HG03159 (cell line): ENCODE measurements around the gene UNC5B.
"Not testable (repeated sequence)": the region's sequence is repeated elsewhere in the genome, so short reads cannot be mapped to it uniquely, and the experiment has no call there.

Experiments used
- ATAC-seq: cut with Tn5 transposase; IDR thresholded peaks from one replicate; pipeline ENCODE4 v1.9.1; 2021; ENCODE audit warnings: mild to moderate bottlenecking, moderate library complexity; ENCODE audit not compliant: unreplicated experiment

Gene UNC5B

DNA sequence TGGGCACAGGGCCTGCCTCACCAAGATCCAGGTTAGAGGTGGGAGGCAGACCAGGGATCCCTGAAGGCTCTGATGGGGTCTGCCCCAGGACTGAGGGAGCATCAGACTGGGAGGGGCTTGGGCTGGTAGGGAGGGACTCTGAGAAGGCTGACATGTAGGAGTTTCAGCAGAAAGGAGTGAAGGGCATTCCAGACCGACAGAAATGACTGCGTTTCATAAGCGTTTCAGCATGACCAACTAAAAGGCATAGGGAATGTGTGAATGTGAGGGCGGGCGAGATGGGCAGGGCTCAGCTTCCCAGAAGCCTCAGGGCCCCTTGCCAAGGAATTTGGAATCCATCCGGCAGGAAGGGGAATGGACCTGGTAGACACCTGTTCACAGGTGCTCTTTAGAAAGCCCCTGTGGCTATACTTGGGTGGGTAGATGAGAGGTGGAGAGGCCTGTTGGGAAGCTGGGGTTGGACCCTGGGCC is 81.8 kb downstream of the UNC5B start:
- no peak for ATAC-seq

DNA sequence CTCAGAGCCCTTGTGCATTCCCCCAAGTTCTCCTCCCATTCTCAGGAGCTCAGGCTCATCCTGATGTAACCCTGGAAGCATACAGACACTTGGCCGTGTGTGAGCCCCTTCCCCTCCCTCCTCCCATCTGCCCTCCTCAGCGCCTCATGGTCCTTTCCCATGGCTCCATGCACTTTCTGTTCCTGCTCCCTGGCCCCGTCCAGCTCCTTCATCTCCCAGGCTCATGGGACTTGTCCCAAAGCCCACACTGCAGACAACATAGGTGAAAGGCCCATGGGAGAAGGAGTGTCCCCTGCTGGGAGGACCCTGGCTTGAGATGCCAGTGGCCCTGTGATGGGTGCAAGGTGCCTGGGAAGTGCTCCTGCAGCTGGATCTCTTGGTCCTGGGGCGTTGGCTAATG is 82.5 kb downstream of the UNC5B start:
- no peak for ATAC-seq

DNA sequence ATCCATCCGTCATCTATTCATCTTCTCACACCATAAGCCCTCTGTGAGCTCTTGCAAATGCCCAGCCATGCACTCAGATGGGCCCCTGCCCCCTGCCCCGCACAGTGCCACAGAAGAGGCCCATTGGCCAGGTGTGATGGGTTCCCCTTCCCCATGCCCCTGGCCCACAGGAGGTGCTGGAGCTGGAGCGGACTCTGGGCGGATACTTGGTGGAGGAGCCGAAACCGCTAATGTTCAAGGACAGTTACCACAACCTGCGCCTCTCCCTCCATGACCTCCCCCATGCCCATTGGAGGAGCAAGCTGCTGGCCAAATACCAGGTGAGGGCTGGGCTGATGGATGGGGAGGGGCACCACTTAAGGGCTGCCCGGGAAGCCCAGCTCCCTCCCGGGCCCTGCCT is 83.3 kb downstream of the UNC5B start:
- ATAC-seq, result no peak

DNA sequence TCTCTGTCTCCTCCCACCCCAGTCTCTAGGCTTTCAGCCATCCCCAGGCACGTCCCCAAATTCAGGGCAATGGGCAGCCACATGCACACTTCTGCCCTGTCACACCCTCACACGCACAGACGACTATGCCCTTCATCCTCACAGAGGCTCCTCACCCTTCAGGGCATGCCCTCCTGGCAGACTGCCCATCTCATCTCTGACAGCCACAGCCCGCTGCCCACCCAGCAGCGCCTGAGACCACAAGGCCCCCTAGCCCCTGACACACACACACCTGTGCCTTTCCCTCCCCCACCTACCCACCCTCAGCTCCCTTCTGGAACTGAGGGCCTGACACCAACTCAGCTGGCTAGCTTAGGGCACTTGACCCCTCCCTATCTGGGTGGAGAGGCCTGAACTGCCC is 83.7 kb downstream of the UNC5B start:
- no peak for ATAC-seq

DNA sequence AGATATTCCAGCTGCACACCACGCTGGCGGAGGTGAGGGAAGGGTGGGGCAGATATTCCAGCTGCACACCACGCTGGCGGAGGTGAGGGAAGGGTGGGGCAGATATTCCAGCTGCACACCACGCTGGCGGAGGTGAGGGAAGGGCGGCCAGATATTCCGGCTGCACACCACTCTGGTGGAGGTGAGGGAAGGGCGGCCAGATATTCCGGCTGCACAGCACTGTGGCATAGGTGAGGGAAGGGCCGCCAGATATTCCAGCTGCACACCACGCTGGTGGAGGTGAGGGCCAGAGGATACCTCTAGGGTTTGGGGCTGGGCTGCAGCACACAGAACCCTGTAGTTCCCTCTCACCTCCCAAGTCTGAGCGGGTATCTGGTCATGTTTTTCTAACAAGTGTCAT is 84.4 kb downstream of the UNC5B start:
- not testable (repeated sequence) for ATAC-seq

DNA sequence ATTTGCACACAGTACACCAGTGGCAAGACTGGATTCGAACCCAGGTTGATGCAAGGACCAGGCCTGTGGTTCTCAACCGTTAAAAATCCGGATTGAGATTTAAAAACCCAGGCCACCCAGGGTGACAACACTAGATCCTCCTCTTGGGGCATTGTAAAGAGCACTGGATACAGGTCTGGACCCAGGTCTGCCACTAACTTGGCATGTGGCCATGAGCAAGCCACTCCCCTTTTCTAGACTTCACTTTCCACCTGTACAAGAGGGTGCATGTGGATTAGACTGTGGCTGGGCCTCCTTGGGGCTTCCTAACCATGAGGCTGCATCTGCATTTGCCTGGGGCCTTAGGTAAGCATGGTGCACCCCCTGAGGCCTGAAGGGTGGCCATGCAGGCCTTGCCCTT is 85.0 kb downstream of the UNC5B start:
- ATAC-seq, result no peak

DNA sequence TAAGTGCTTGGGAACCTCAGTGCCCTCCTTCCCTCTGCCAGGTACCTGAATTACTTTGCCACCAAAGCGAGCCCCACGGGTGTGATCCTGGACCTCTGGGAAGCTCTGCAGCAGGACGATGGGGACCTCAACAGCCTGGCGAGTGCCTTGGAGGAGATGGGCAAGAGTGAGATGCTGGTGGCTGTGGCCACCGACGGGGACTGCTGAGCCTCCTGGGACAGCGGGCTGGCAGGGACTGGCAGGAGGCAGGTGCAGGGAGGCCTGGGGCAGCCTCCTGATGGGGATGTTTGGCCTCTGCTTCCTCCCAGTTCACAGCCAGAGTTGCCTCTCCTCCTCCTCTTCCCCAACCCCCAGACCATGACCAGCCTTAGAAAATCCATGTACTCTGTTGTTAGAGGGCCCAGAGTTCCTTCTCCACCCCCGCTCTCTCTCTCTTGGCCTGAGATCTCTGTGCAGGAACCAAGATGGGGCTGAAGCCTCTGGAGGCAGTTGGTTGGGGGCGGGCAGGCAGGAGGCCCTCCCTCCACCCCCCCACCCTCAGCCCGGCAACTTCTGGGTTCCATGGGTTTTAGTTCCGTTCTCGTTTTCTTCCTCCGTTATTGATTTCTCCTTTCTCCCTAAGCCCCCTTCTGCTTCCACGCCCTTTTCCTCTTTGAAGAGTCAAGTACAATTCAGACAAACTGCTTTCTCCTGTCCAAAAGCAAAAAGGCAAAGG is 86.9 kb downstream of the UNC5B start:
- ATAC-seq, result no peak

DNA sequence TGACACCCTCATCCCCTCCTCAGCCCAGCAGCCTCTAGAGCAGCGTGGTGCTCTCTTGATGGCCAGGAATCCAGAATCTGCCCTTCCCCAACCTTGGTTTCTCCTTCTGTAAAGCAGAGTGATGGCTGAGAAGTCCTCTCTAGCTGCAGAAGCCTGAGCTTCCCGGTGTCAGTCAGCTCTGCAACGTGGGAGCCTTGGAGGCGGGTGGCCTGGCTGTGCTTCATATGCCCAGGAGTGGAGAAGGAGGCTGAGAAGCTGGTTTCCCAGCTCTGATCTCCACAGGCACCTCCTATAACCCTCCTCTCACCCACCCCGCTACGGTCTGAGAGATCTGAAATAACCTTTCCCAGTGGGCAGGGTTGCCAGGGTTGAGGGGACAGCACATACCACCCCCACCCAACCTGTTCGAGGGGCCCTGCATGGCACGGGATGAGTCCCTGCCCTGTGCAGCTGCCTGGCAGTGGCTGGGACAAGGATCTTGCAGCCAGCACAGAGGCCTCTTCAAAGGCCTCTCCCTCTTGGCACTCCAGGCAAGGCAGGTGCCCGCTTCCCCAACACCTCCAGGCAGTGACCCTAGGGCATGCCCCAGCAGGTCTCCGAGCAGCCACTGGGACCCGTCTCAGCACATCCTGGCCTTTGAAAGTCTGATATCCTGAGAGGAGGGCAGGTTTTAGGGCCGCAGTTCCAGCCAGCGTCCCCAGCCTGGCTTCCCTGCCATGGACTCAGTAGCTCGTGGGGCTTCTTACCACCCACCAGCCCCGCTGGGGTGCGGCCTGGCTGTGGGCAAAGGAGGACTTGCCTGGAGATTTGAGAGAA is 88.4 kb downstream of the UNC5B start:
- no peak for ATAC-seq

DNA sequence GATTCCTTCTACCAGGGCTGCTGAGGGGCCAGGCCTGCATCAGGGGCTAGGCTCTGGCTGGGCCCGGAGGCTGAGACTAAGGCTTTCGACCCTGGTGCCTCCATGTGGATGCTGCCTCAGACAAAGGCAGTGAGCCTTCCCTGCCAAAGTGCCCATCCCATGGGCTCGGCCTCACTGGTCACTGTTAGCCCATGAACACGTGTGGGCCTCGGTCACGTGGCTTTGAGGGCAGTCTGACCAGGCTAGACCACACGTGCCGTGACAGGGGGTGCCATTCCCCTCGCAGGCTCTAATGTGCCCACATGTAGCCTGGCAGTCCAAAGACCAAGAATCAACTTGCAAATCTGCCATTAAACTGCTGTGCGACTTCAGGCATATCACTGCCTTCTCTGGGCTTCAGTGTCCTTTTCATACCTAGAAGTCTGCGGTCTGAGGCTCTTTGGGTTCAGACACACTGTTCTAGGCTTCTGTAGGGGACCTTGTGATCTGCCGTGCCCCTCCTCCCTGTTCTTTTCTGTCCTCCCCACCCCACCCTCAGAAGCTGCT is 89.1 kb downstream of the UNC5B start:
- ATAC-seq, result no peak

DNA sequence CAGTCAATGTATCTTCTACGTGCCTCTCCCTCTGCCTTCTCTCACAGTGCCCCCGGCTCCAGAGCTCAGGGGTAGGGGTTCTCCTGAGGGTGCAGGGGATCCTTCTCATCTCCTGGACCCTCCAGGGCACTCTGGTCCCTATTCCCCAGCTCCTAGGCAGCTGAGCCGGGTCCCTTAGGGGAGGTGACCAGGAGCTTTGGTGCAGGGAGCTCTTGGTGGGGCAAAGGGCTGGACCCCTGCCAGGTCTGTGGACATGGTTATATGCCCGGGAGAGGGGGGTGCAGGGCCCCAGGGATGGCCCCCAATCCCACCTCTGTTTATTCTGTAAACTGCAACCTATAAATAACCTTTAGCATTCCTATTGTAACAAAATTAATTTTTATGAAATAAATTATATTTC is 90.1 kb downstream of the UNC5B start:
- ATAC-seq, result no peak

DNA sequence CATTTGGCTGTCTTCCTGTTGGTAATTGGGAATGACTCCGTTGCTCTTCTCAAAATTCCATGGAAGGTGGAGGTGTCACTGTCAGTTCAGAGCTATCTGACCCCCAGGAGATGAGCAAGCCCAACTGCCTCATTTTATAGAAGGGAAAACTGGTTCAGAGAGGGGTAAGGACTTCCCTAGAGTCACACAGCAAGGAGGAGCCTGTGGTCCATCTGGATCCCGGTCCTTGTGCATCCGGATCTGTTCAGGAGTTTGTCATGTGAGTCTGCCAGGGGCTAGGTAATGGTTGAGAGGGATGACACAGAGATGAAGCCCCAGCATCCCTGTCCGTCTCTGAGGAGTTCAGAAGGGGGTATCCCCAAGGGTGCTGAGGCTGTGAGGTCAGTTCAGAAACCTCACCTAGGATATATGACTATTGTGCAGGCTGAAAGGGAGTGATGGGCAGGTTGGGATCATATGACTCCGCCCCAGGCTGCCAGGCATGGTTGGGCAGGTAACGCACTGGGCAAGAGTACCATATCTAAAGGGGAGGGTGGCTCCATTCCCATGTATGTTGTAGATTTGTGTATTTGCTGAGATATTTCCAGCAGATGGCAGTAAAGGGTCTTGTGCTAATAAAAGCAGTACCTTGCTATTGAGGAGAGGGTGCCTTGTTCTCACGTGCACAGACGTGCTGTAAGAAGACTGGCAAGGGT is 90.7 kb downstream of the UNC5B start:
- no peak for ATAC-seq

DNA sequence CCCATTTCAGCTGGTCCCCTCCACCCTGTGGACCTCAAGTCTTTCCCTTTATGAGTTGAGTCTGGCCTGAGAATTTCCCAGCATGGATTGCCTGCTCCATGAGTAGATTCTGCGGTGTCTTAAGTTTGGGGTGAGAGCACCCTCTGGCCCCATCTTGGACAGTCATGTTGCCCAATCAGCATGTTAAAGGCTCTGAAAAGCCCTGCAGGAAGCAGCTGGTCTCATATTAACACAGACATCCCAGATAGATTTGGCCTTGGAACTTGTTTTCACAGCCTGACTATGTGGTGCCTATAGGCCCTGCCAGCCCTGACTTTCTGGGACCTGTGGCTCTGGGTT is 91.2 kb downstream of the UNC5B start:
- no peak for ATAC-seq

DNA sequence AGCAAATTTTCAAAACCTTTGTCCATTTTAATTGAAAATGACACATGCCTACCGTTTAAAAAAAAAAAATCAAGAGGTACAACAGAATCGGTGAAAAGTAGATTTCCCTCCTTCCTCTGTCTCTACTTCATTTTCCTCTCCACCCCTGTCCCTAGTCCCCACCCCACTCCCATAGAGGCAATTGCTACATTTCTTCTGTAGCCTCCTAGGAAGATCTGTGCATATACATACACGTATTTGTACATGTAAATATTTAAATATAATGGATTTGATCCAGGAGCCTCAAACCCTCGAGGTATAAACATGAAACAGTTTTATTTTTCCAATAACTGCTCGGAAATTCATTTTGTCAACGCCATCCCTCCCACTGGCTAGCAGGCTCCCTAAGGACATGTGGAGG is 92.5 kb downstream of the UNC5B start:
- ATAC-seq, result no peak

DNA sequence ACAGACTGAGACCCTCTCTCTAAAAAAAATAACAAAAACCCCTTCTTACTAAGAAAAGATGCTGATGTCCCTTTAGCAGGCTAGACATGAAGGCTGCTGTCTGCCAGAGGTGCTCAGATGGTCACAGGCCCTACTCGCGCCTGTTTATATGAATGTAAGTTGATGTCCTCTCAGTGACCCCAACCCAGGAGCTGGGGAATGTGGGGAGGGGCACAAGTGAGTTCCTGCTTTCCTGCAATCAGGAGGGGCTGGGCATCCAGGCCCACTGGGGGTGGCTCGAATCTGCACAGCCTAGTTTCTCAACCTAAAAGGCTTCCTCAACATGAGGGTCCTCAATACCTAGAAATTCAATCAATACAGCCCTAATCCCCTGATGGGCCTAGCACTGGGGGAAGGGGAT is 94.6 kb downstream of the UNC5B start:
- ATAC-seq, result no peak

DNA sequence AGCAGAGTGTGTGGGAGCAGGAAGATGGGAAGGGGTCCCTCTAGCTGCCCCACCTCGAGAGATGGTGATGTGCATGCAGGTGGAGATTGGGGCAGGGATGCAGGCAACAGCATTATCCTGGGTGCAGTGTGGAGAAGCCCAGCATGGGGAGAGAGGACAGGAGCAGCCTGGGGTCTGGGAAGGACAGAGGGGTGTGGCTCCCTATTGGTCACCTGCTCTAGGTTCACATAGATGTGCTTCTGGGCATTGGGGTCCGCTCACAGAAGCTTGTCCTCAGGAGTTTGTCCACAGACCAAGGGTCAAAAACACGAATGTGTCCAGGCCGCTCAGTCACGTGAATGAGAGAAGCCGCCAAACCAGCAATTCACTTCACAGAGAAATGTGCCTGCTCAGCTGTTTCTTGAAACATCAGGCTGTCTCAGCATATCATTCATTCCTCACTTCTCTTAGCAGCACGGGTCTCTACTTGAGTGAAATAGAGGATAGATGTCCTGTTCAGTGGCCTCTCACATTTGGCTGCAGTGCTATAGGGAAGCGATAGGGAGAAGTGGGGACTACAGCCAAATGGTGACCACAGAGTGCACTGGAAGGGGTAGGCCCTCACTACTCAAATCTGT is 95.2 kb downstream of the UNC5B start:
- ATAC-seq, result no peak

DNA sequence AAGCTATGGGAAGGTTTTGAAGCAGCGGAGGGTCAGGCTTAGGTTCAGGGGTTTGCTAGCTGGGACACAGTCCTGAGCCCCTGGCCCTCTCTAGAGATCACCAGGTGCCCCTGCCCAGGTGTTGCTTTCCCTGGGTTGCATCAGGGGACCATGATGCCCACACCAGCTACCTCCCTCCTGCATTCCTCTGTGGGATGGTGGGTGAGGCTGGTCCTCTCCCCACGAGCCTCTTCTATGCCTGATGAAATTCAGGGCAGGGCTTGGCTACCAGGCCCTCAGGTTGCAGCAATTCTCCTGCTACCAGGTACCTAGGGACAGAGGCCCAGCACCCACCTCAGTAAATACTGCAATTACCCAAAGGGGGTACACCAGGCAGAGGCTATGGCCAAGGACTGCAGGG is 95.9 kb downstream of the UNC5B start:
- no peak for ATAC-seq

DNA sequence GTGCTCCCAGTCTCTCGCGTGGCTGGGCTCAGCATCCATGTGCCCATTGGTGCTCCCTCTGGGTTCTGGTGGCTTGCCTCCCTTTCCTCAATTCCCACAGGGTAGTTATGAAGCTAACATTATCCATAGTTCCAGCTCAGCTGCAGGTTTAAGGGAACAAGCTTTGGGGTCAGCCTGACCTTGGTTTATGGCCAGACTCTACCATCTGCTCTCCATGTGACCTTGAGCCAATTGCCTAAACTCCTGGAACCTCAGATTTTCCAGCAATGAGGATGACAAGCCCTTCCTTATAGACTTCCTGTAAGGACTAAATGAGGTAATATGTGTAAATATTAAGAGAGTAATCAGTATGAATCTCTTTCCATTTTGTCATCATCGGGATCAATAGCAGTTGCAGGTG is 96.6 kb downstream of the UNC5B start:
- no peak for ATAC-seq

DNA sequence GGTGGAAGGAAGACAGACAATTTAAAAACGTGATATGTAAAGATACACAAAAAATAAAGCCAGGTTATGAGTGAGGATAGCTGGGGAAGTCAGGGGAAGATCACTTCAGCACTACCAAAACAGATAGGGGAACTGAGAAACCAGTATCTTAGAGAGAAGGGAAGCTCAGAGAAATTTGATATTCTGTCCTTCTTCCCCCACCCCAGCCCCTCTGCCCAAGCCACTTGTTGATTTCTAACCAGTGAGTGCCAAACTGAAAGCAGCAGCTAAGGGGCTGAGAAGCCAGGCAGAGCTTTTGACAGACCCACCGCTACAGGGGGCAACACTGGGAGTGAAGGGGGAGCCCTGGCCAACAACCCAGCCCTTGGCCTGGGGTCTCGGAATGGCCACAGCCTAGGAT is 97.5 kb downstream of the UNC5B start:
- ATAC-seq, result no peak

DNA sequence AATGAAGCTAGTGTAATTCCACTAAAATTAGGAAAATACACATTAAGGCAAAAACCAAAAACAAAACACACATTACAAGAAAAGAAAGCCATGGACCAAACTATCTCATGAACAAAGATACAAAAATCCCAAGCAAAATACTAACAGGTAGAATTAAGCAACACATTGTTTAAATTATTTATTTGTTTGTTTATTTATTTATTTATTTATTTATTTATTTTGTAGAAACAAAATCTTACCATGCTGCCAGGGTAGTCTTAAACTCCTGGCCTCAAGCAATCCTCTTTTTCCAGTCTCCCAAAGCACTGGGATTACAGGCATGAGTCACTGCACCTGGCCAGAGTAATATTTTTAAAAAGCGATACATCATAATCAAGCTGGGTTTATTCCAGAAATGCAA is 99.8 kb downstream of the UNC5B start:
- ATAC-seq, result no peak

DNA sequence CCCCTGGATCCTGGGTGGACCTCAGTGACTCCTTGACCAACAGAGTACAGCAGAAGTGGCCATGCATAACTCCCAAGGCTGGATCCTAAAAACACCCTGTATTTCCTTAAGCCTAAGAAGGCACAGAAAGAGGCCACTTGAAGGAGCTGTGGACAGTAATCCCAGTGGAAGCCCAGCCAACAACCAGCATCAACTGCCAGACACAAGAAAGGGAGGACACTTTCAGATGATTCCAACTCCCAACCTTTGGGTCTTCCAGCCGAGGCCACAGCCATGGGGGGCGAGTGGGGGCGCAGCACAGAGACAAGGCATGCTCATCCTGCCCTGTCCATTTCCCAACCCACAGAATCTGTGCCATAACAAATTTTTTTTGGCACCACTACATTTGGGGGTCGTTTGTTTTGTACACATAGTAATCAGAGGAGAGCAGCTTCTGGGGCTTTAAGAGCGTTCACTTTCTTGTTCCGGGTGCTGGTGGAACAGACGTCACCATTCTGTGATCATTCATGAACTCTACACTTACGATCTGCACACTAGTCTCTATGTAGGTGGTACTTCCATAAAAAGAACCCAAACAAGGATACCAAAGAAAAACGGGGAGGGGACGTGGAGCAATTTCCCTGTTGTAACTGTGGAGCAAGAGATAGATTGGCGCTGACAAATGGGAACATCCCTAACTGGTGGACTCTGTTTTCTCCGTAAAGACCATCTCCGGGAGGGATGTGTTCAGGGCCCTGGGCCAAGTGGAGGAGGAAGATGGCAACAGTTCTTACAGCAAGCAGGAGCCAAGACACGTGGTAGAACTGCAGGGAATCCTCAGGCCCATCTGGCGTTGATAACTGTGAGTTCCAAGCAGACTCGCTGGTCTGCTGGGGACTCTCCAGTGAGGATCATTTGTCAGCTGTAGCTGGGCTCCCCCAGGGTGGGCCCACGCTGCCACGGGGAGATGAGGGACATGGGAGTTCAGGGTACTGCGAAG is 100.7 kb downstream of the UNC5B start:
- no peak for ATAC-seq
